ENCODE measurements around the gene CHRM1.
"Not testable (repeated sequence)": the region's sequence is repeated elsewhere in the genome, so short reads cannot be mapped to it uniquely, and the experiment has no call there.

GRCh38 chr11:62861564-62862192 lies 59.5 kb downstream of the CHRM1 start:
- TF ChIP-seq CTCF (conservative IDR thresholded peaks at IDR 0.05; ENCODE audit: low read depth, low read length); EZH2 (IDR thresholded peaks at IDR 0.05; ENCODE audit: borderline replicate concordance, low read depth, low read length, poor library complexity, severe bottlenecking): not testable (repeated sequence)
